HepG2 (cell line): Measurements from ENCODE around the gene LANCL1. TPM values are rescaled to one million over a fixed set of nuclear protein-coding genes. Genes with fewer than 3 reads are reported as not detected.

Experiments used
- ATAC-seq: fragments of 200-7000 bp; cut with Tn5 transposase; 3 replicates; pipeline ENCODE4 v1.9.1; 2020; ENCODE audit warnings: mild to moderate bottlenecking, moderate library complexity
- BruUV-seq: library from RNA; stranded (reverse); fragments of 400-500 nt; replicated peaks from 2 replicates; lab custom pipeline; 2021; lab: Mats Ljungman, UMichigan
- CTCF ChIA-PET: fragments of 300-600 bp; formaldehyde crosslinking; extraction: SDS; loops from one replicate; lab custom pipeline; 2021; ENCODE audit warnings: low total read pairs, inconsistent platforms, low intra/inter-chr PET ratio; lab: Yijun Ruan, JAX
- POLR2A ChIA-PET: fragments of 350-600 bp; sonication (Branson Sonifier 250); formaldehyde crosslinking; loops from one replicate; lab custom pipeline; 2020; ENCODE audit warnings: antibody characterized with exemption, inconsistent platforms; lab: Yijun Ruan, JAX
- DNase-seq: peaks from one replicate; pipeline ENCODE4 v3.0.0-alpha.2; 2015; ENCODE audit warnings: low spot score
- FAIRE-seq: peaks from 3 replicates; lab custom pipeline; 2011; peaks lifted over from hg19 to GRCh38; lab: Jason Lieb, UNC
- H2AFZ ChIP-seq: one replicate; pipeline ENCODE4 v1.6.1; 2011; ENCODE audit warnings: low read length, inconsistent platforms
- H3K27ac ChIP-seq: fragments of 300-600 bp; 3 replicates; pipeline ENCODE4 v1.8.0; 2011; ENCODE audit warnings: mixed run types, mild to moderate bottlenecking, mixed read lengths, low read length, inconsistent platforms; ENCODE audit not compliant: insufficient read depth; ENCODE audit errors: extremely low read length
- H3K27me3 ChIP-seq, 2 experiments: fragments of 200-600 bp in 1 of 2; 2 replicates in 1 of 2; 3 replicates in 1 of 2; pipeline versions ENCODE4 v1.6.0 to v1.8.0; 2011; ENCODE audit warnings: low read length in 2 of 2, mild to moderate bottlenecking in 2 of 2, moderate library complexity in 2 of 2, inconsistent platforms in 1 of 2; ENCODE audit not compliant: insufficient read depth in 2 of 2, control insufficient read depth in 1 of 2
- H3K36me3 ChIP-seq, 2 experiments: fragments of 200-600 bp in 1 of 2; replicated peaks in 1 of 2; 2 replicates in 1 of 2; 3 replicates in 1 of 2; pipeline versions ENCODE4 v1.5.1 to v1.8.0; 2011; ENCODE audit warnings: low read length in 2 of 2, inconsistent platforms in 1 of 2; ENCODE audit not compliant: insufficient read depth in 2 of 2, control insufficient read depth in 1 of 2
- H3K4me1 ChIP-seq: 2 replicates; pipeline ENCODE4 v1.5.1; 2012; ENCODE audit warnings: low read length, inconsistent platforms; ENCODE audit not compliant: insufficient read depth
- H3K4me2 ChIP-seq: 2 replicates; pipeline ENCODE4 v1.6.0; 2011; ENCODE audit warnings: low read depth, low read length, inconsistent platforms
- H3K4me3 ChIP-seq, 3 experiments: fragments of 200-600 bp in 1 of 3; sonication (generic), shearing (Covaris generic) in 1 of 3; replicated peaks in 1 of 3; 2 replicates each; pipeline ENCODE4 v1.5.1; 2011 to 2016; ENCODE audit warnings: low read length in 3 of 3, inconsistent platforms in 2 of 3, low read depth in 2 of 3, mild to moderate bottlenecking in 2 of 3, control low read depth in 1 of 3, mixed read lengths in 1 of 3; ENCODE audit not compliant: insufficient read depth in 1 of 3
- H3K79me2 ChIP-seq: one replicate; pipeline ENCODE4 v1.6.1; 2011; ENCODE audit warnings: low read length, inconsistent platforms; ENCODE audit not compliant: insufficient read depth
- H3K9ac ChIP-seq: 2 replicates; pipeline ENCODE4 v1.6.0; 2011; ENCODE audit warnings: mild to moderate bottlenecking, low read depth, low read length, inconsistent platforms; ENCODE audit not compliant: insufficient read depth
- H3K9me3 ChIP-seq: 2 replicates; pipeline ENCODE4 v1.5.1; 2012; ENCODE audit warnings: mild to moderate bottlenecking, low read length
- H4K20me1 ChIP-seq: 2 replicates; pipeline ENCODE4 v1.6.0; 2011; ENCODE audit warnings: inconsistent platforms, mild to moderate bottlenecking, low read length, moderate library complexity; ENCODE audit not compliant: insufficient read depth
- CREB3 ChIP-seq: sonication (generic); formaldehyde crosslinking; IDR thresholded peaks from 2 replicates; pipeline ENCODE4 v1.5.0; 2020; ENCODE audit warnings: missing genetic modification reagents
- HDAC1 ChIP-seq: sonication (generic); formaldehyde crosslinking; IDR thresholded peaks from 2 replicates; pipeline ENCODE4 v1.5.1; 2020; ENCODE audit warnings: mild to moderate bottlenecking, missing genetic modification reagents
- HOXD1 ChIP-seq: sonication (generic); formaldehyde crosslinking; IDR thresholded peaks from 2 replicates; pipeline ENCODE4 v1.5.0; 2020; ENCODE audit warnings: missing genetic modification reagents
- KLF13 ChIP-seq: sonication (generic); formaldehyde crosslinking; IDR thresholded peaks from 2 replicates; pipeline ENCODE4 v1.4.0; 2020; ENCODE audit warnings: mild to moderate bottlenecking, missing genetic modification reagents
- MAFF ChIP-seq: IDR thresholded peaks from 2 replicates; pipeline ENCODE4 v1.6.1; 2011; ENCODE audit warnings: low read depth, low read length, improper control_type of control experiment
- MIER3 ChIP-seq: IDR thresholded peaks from 2 replicates; pipeline ENCODE4 v1.6.1; 2016; ENCODE audit warnings: missing compliant biosample characterization, borderline replicate concordance
- NFE2 ChIP-seq: sonication (generic); formaldehyde crosslinking; IDR thresholded peaks from 2 replicates; pipeline ENCODE4 v1.4.0; 2020; ENCODE audit warnings: missing genetic modification reagents
- REST ChIP-seq, 2 experiments: IDR thresholded peaks; 2 replicates each; pipeline ENCODE4 v1.6.1; 2011 to 2012; ENCODE audit warnings: low read length in 2 of 2, borderline replicate concordance in 1 of 2, low read depth in 1 of 2, mild to moderate bottlenecking in 1 of 2, moderate library complexity in 1 of 2
- TBP ChIP-seq: sonication (generic); formaldehyde crosslinking; IDR thresholded peaks from 2 replicates; pipeline ENCODE4 v1.5.0; 2020; ENCODE audit warnings: missing genetic modification reagents
- THAP7 ChIP-seq: sonication (generic); formaldehyde crosslinking; IDR thresholded peaks from 2 replicates; pipeline ENCODE4 v1.8.1; 2023; ENCODE audit warnings: mild to moderate bottlenecking, missing genetic modification reagents
- ZBTB3 ChIP-seq: sonication (generic); formaldehyde crosslinking; IDR thresholded peaks from 2 replicates; pipeline ENCODE4 v1.4.0; 2020; ENCODE audit warnings: low read depth, mild to moderate bottlenecking, moderate library complexity, missing genetic modification reagents, borderline replicate concordance
- ZNF160 ChIP-seq: sonication (generic); formaldehyde crosslinking; IDR thresholded peaks from 2 replicates; pipeline ENCODE4 v1.8.0; 2022; ENCODE audit warnings: mild to moderate bottlenecking, inconsistent platforms, missing genetic modification reagents
- ZNF335 ChIP-seq: sonication (generic); formaldehyde crosslinking; IDR thresholded peaks from 2 replicates; pipeline ENCODE4 v1.4.0; 2020; ENCODE audit warnings: missing genetic modification reagents
- ZNF597 ChIP-seq: sonication (generic); formaldehyde crosslinking; IDR thresholded peaks from 2 replicates; pipeline ENCODE4 v1.5.0; 2020; ENCODE audit warnings: missing genetic modification reagents
- ZNF737 ChIP-seq: sonication (generic); formaldehyde crosslinking; IDR thresholded peaks from 2 replicates; pipeline ENCODE4 v1.5.0; 2020; ENCODE audit warnings: missing genetic modification reagents, mild to moderate bottlenecking, borderline replicate concordance
- ZNF780A ChIP-seq: sonication (generic); formaldehyde crosslinking; IDR thresholded peaks from 2 replicates; pipeline ENCODE4 v1.8.0; 2022; ENCODE audit warnings: mild to moderate bottlenecking, missing genetic modification reagents, moderate library complexity
- WGBS: methylation state at CpG from one replicate; pipeline ENCODE4 v1.1.6; 2017; ENCODE audit warnings: low lambda C conversion rate; 5-methylcytosine and 5-hydroxymethylcytosine counted together
- in situ Hi-C: cut with HindIII; loops from 2 replicates; pipeline ENCODE4 v1.10.0; 2017; ENCODE audit warnings: low pct_unique_long_range_greater_than_20kb; ENCODE audit not compliant: extremely low pct_ligation_motif_present
- intact Hi-C: fragments of 100-400 bp; cut with micrococcal nuclease; formaldehyde crosslinking; loops from one replicate; pipeline ENCODE4 v1.10.0; 2022; ENCODE audit not compliant: unreplicated experiment
- polyA plus RNA-seq, 8 experiments: library from polyadenylated mRNA; depleted of rRNA in 3 of 8; stranded (reverse) in 7 of 8; unstranded in 1 of 8; fragments of >200 nt; fragmentation: Illumina TruSeq in 4 of 8; extraction: Trizol in 4 of 8; gene quantifications; 2 replicates each; pipeline versions ENCODE4 v1.2.1 to v1.2.3, GENCODE V29; 2011 to 2016; ENCODE audit warnings: low read depth in 4 of 8, missing spikeins in 1 of 8, mixed read lengths in 1 of 8; ENCODE audit not compliant: insufficient read depth in 1 of 8
- total RNA-seq, 5 experiments: library from RNA; depleted of rRNA; stranded (reverse); fragments of >200 nt; fragmentation: Illumina TruSeq; extraction: Trizol; gene quantifications; 2 replicates each; pipeline ENCODE4 v1.2.3, GENCODE V29; 2016; ENCODE audit warnings: low read depth in 1 of 5

The LANCL1 gene
- total and polyA plus RNA-seq, 2 of the 13 experiments (the other 11 are each of a cell fraction or from before 2014, with no cell fraction given): 53.5 to 67.7 TPM

GRCh38 chr2:210399440-210400041 lies 77.0 kb downstream of the LANCL1 start (continued):
- TF ChIP-seq REST (IDR thresholded peaks at IDR 0.05; ENCODE audit: borderline replicate concordance in 1 of 2, low read depth in 1 of 2, low read length in 2 of 2): no peak
- no peak for TF ChIP-seq MIER3 (CRISPR knock-in tag)
- no peak for TF ChIP-seq CREB3 (CRISPR knock-in tag)

- intact Hi-C loops (no loop called here), in situ Hi-C loops (loop anchor here (10.0 kb wide), 2 partner anchors 148 to 418 kb away; no protein-coding TSS in a partner anchor)
- H3K79me2 ChIP-seq: no peaks in the 10 kb centered on the region
- H3K4me1 ChIP-seq: no peaks in the 10 kb centered on the region
- DNase-seq (no peak), ATAC-seq (no peak), FAIRE-seq (no peak)
- no peak overlapping the region for H3K4me3 ChIP-seq
- H3K27me3 ChIP-seq: no peaks in the 10 kb centered on the region
- no peak overlapping the region for H3K9ac ChIP-seq
- no peak overlapping the region for H2AFZ ChIP-seq
- no peaks in the 10 kb centered on the region for H3K9me3 ChIP-seq
- ChIA-PET POLR2A (no interaction called here), CTCF (no interaction called here)
- H4K20me1 ChIP-seq: no peaks in the 10 kb centered on the region
- 11% methylated on average over 4 of the region's 4 CpGs for WGBS
- H3K36me3 ChIP-seq: no peaks in the 10 kb centered on the region
- H3K27ac ChIP-seq: no peak overlapping the region
- no TSS peak for BruUV-seq
- no peak overlapping the region for H3K4me2 ChIP-seq
- TF ChIP-seq HOXD1: no peak
- TF ChIP-seq MAFF: no peak
- TF ChIP-seq ZNF160 (CRISPR knock-in tag): no peak
- no peak for TF ChIP-seq KLF13 (CRISPR knock-in tag)
- no peak for TF ChIP-seq ZBTB3 (CRISPR knock-in tag)
- no peak for TF ChIP-seq TBP (CRISPR knock-in tag)
- no peak for TF ChIP-seq THAP7 (CRISPR knock-in tag)
- no peak for TF ChIP-seq HDAC1 (CRISPR knock-in tag)
- no peak for TF ChIP-seq ZNF737 (CRISPR knock-in tag)
- TF ChIP-seq ZNF335 (CRISPR knock-in tag): no peak
- TF ChIP-seq ZNF597 (CRISPR knock-in tag): no peak
- TF ChIP-seq ZNF780A (CRISPR knock-in tag): no peak
- TF ChIP-seq NFE2 (CRISPR knock-in tag): no peak
These were observed 84.1 kb downstream of the LANCL1 start for GRCh38 chr2:210392469-210392881.
